ENCODE results near the gene ZIC2.

- TF ChIP-seq POLR2A (IDR thresholded peaks at IDR 0.05; ENCODE audit: control extremely low read depth in 1 of 2, low read depth in 2 of 2, low read length in 2 of 2): no peak
- TF ChIP-seq CBX5 (IDR thresholded peaks at IDR 0.05; ENCODE audit: low read depth, low read length): no peak
- TF ChIP-seq, protein P1, sequence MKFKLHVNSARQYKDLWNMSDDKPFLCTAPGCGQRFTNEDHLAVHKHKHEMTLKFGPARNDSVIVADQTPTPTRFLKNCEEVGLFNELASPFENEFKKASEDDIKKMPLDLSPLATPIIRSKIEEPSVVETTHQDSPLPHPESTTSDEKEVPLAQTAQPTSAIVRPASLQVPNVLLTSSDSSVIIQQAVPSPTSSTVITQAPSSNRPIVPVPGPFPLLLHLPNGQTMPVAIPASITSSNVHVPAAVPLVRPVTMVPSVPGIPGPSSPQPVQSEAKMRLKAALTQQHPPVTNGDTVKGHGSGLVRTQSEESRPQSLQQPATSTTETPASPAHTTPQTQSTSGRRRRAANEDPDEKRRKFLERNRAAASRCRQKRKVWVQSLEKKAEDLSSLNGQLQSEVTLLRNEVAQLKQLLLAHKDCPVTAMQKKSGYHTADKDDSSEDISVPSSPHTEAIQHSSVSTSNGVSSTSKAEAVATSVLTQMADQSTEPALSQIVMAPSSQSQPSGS (IDR thresholded peaks at IDR 0.05; ENCODE audit: low read length): no peak
- TF ChIP-seq POLR2AphosphoS5 (IDR thresholded peaks at IDR 0.05; ENCODE audit: low read depth, low read length): no peak
- TF ChIP-seq EZH2 (IDR thresholded peaks at IDR 0.05; ENCODE audit: low read depth, low read length, severe bottlenecking): peak; percentile 88
- TF ChIP-seq GABPA (IDR thresholded peaks at IDR 0.05; ENCODE audit: borderline replicate concordance, insufficient read depth, low read length): no peak
- TF ChIP-seq SP1 (IDR thresholded peaks at IDR 0.05; ENCODE audit: low read depth, low read length): no peak
- peak; percentile 82 for TF ChIP-seq MAX (IDR thresholded peaks at IDR 0.05)
- TF ChIP-seq ZNF274 (IDR thresholded peaks at IDR 0.05; ENCODE audit: borderline replicate concordance, extremely low read depth, low read length): no peak
Measured at GRCh38 chr13:99955747-99956472, 25.7 kb upstream of the ZIC2 start.
